Activated naive CD4-positive, alpha-beta T cell treated with anti-CD3 and anti-CD28 coated beads, Interleukin-2, amount 50 U/mL, for 24 hours (primary cell): Measurements from ENCODE around the gene SMPD3.

Source experiments
- H3K27ac Mint-ChIP-seq: one replicate; pipeline ENCODE4 v1.8.0; 2021; ENCODE audit warnings: mild to moderate bottlenecking, mixed read lengths
- H3K27me3 Mint-ChIP-seq: one replicate; pipeline ENCODE4 v1.8.0; 2021; ENCODE audit warnings: mixed read lengths
- H3K36me3 Mint-ChIP-seq: one replicate; pipeline ENCODE4 v1.8.0; 2021; ENCODE audit warnings: mixed read lengths
- H3K4me1 Mint-ChIP-seq: one replicate; pipeline ENCODE4 v1.8.0; 2021; ENCODE audit warnings: mixed read lengths
- H3K4me3 Mint-ChIP-seq: one replicate; pipeline ENCODE4 v1.8.0; 2021; ENCODE audit warnings: mild to moderate bottlenecking, mixed read lengths
- H3K9me3 Mint-ChIP-seq: one replicate; pipeline ENCODE4 v1.8.0; 2021; ENCODE audit warnings: mixed read lengths

The SMPD3 gene

DNA sequence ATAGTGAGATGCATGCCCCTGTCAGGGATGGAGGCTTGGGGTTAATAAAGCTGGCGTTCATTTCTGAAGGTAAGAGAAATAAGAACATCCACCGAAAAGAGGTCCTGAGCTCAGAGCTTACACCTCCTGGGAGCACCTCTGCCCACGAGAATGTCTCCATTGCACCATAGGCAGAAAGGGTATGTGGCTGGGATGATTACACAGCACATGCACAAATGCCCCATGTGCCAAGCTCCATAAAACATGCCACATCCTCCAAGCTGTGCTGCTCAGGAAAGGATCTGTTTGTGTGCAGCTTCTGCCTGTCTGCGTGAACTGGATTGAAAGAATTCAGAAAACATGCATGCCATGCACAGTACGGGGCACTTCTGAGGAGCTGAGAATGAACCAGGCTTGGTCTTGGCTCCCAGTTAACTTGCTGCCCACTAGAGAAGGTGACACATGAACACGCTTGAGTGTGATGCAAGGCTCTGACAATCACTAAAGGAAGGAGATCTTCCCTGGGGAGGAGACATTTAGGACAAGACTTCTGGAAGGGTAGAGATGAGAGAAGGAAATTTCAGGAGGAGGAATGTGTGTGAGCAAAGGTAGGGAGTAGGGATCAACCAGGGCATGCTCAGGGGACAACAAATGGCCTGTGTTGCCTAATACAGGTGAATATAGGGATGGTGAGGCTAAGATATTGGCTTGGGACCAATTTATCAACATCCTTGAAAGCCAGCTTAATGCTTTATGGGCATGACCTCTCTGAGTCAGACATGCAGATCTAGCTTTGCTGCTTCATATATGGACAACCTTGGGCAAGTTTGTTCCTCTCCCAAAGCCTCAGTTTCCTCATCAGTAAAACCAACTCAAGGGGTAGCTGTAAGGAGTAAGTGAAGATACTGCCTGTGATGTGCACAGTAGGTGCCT is 32.0 kb upstream of the SMPD3 start:
- Mint-ChIP-seq H3K36me3 (no peaks in the 10 kb centered on the region), H3K27me3 (no peaks in the 10 kb centered on the region), H3K4me1 (no peaks in the 10 kb centered on the region)

DNA sequence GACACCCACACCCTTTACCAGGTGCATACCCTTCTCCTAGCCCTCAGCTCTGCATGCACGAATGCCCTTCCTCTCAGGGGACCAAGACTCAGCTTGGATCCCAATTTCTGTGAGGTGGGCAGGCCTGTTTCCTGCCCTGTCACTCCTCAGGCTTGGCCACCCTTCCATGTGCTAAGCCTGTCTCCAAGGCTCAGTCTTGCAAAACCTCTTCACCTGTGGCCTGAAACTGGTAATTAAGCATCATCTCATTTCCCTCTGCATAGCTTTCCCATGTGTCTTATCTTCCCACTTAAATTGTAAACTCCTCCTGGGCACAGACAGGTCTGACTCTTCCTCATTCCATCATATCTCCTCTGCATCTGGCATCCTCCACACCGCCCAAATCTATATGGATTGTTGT is 31.0 kb upstream of the SMPD3 start:
- Mint-ChIP-seq H3K27ac (no peak overlapping the region), H3K9me3 (no peaks in the 10 kb centered on the region), H3K36me3 (no peaks in the 10 kb centered on the region), H3K4me3 (no peak overlapping the region), H3K27me3 (no peaks in the 10 kb centered on the region), H3K4me1 (no peaks in the 10 kb centered on the region)

More for the DNA sequence above, 32.0 kb upstream of the SMPD3 start:
- Mint-ChIP-seq H3K9me3 (no peaks in the 10 kb centered on the region), H3K27ac (no peak overlapping the region), H3K4me3 (no peak overlapping the region)

DNA sequence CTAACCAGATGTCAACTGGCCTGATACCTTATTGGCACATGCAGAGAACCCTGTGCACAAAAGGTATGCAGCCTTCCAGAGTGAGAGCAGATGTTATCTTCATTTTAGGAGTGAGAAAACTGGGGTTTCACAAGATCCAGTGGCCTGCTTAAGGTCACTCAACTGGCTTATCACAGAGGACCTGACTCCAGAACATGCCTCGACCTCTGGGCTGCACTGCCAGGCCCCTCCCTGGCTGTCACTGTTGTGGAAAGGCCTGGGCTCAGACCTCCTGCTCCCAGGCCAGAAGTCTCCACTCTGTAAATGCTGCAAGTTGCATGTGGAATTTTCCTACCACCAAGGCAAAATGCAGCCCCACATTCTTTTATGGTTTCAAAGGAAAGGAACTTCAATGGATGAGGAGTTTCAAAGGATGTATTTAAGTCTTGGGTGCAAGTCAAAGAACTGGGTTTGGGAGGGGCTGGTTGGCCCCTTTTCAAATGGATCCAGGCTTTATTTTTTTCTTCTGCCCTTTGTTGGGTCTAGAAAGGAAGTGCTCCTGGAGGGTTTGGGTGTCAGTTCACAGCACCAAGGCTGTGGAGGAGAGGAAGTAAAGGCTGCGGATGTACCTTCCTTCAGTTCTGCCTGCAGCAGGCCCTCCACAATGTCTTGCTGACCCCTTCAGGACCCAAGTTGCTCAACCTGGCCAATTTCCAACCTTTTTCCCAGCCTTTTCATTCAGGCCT is 30.4 kb upstream of the SMPD3 start:
- H3K4me3 Mint-ChIP-seq: no peak overlapping the region
- no peaks in the 10 kb centered on the region for H3K9me3 Mint-ChIP-seq
- H3K27ac Mint-ChIP-seq: no peak overlapping the region
- no peaks in the 10 kb centered on the region for H3K27me3 Mint-ChIP-seq
- no peaks in the 10 kb centered on the region for H3K4me1 Mint-ChIP-seq
- no peaks in the 10 kb centered on the region for H3K36me3 Mint-ChIP-seq

DNA sequence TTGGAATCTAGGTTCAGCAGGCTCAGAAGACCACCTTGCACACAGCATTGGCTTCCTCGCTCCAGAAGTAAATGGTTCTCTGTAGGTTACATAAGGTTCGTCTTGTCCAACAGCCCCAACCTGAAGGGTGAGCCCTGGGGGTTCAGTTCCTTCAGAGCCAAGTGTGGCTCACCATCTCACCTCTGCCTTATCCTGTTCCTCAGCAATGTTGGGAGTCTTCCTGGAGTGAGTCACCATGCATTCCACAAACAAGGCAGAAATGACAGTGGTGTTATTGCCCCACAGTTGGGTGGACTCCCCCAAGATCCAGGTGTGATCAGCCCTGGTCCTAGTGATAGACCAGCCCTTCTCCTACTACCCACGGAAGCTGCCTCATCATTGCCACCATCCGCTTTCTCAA is 26.8 kb upstream of the SMPD3 start:
- H3K27ac Mint-ChIP-seq: no peak overlapping the region
- H3K36me3 Mint-ChIP-seq: no peaks in the 10 kb centered on the region
- no peaks in the 10 kb centered on the region for H3K9me3 Mint-ChIP-seq
- H3K4me1 Mint-ChIP-seq: peaks cover 13% of the 10 kb centered on the region
- H3K4me3 Mint-ChIP-seq: no peak overlapping the region
- H3K27me3 Mint-ChIP-seq: no peaks in the 10 kb centered on the region

DNA sequence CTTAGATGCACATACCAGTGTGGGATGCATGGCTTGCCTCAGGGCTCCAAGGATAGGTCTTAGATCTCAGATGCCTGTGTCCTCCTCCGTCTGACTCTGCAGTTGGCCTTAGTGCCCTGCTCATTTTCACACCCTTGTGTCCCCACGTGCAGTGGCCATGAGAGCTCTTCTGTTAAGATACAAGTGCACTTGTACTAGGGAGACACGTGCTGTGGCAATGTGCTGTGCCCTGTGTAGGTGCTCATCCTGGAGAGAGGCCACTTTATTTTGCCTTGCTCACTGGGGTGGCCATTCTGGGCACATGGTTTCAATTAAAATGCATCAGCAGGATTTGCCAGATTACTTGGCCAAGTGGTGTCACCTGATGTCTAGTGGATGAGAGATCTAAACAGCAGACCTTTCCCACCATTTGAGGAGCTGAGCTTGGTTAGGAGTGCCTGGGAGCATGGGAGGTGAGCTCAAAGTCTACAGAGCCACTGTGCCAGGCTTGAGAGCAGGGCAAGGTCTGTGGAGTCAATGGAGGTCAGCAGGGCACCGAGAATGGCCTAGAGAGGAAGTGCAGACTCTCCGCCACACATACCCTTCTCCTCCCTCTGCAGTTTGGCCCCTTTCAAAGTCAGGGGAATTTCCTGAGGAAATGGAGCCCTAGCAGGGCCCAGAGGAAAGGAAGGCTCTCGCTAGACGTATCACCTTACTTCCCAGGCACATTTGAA is 25.2 kb upstream of the SMPD3 start:
- H3K36me3 Mint-ChIP-seq: no peaks in the 10 kb centered on the region
- H3K9me3 Mint-ChIP-seq: no peaks in the 10 kb centered on the region
- H3K4me3 Mint-ChIP-seq: no peak overlapping the region
- peaks cover 29% of the 10 kb centered on the region for H3K4me1 Mint-ChIP-seq
- no peaks in the 10 kb centered on the region for H3K27me3 Mint-ChIP-seq
- H3K27ac Mint-ChIP-seq: no peak overlapping the region

DNA sequence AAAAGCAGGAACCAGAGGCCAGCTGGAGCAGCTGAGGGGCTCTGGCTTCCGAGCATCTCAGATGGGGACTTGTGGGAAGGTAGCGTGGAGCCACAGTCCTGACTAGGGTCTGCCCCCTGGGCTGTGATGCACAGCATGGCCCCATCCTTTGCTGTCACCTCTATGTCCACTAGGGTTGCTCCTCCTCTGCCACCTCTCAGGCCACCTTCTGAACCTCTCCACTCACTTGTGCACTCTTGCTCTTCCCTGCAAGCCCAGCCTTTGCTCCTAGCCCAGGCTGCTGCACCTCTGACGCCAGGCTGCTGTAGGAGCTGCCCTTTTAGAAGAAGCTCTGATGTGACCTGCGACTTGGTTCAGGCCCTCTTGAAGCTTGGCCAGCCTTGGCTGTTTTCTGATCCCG is 24.3 kb upstream of the SMPD3 start:
- H3K27me3 Mint-ChIP-seq: no peaks in the 10 kb centered on the region
- peaks cover 38% of the 10 kb centered on the region for H3K4me1 Mint-ChIP-seq
- H3K36me3 Mint-ChIP-seq: no peaks in the 10 kb centered on the region
- H3K9me3 Mint-ChIP-seq: no peaks in the 10 kb centered on the region
- H3K4me3 Mint-ChIP-seq: no peak overlapping the region
- no peak overlapping the region for H3K27ac Mint-ChIP-seq

DNA sequence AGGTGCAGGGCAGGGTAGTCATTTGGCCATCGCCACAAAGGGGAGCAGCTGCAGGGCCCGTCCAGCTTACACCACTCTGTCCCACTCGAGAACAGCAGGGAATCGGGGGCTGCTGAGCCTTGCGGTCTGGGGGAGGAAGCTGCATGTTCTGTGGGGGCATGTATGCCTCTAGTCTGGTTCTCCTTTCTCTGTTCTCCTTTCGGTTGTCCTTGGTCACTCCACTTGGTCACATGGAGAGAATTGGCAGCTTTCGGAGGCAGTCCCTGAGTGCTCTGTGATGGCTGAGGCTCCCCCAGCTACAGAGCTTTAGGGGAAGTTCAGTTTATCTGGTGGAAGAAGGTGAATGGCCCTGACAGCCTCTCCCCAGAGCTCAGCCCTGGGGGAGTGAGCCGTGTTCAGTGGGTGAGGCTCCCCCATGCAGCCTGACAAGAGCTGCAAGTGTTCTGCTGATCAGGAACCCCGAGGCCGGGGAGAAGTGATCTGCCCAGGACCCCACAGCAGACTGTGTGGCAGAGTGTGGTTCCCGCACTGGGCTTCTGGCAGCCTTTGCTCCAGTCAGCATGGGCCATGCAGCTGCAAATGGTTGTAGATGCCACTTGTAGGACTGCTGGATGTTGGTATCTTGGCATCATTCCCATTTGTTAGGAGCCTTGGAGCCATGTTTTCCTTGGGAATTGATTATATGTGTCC is 22.3 kb upstream of the SMPD3 start:
- Mint-ChIP-seq H3K27ac (peak overlapping the region; percentile 96), H3K4me1 (peaks cover 49% of the 10 kb centered on the region), H3K4me3 (peak overlapping the region; percentile 89), H3K36me3 (no peaks in the 10 kb centered on the region), H3K27me3 (no peaks in the 10 kb centered on the region), H3K9me3 (no peaks in the 10 kb centered on the region)

- peaks cover 49% of the 10 kb centered on the region for H3K4me1 Mint-ChIP-seq
- H3K4me3 Mint-ChIP-seq: peak overlapping the region; percentile 89
- no peaks in the 10 kb centered on the region for H3K36me3 Mint-ChIP-seq
- H3K27me3 Mint-ChIP-seq: no peaks in the 10 kb centered on the region
- H3K9me3 Mint-ChIP-seq: no peaks in the 10 kb centered on the region
- H3K27ac Mint-ChIP-seq: peak overlapping the region; percentile 96
These were observed 21.6 kb upstream of the SMPD3 start for GRCh38 chr16:68469796-68470460.

DNA sequence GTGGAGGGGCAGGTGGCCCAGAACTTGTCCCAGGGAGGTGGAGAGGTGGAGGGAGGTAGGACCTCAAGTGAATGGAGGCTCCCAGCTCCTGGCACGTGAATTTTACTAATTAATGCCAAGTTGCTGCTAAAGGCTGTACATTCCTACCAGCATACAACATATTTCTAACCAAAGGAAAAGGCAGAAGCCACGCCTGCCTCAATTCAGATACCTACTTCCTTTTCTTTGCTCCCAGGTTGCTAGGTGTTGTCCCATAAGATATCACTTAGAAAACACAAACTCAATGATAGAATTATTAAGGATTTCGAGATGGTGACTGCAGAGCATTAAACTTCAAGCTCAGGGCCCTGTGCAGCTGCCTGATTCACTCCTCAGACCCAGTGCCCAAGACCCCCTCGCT is 20.5 kb upstream of the SMPD3 start:
- Mint-ChIP-seq H3K4me3 (no peak overlapping the region), H3K27me3 (no peaks in the 10 kb centered on the region), H3K4me1 (peaks cover 49% of the 10 kb centered on the region), H3K27ac (no peak overlapping the region), H3K36me3 (peaks cover 3% of the 10 kb centered on the region), H3K9me3 (no peaks in the 10 kb centered on the region)

DNA sequence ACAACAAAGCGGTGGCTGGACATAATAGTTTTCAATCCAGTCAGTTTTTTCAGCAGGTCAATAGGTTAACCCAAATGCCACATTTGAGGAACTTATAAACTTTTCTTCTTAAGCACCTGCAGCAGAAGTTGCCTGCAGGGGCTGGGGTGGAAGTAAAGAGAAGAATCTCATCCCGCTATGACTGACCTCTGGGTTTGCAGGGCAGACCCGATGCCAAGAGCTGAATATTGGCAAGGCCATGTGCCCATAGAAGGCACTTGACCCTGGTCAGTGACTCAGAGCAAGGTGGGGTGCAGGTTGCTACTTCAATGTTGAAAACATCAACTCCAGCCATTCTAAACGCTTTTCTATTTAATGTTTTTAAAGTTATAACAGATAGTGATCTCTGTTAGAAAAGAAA is 17.9 kb upstream of the SMPD3 start:
- Mint-ChIP-seq H3K4me1 (peaks cover 46% of the 10 kb centered on the region), H3K27ac (no peak overlapping the region), H3K36me3 (peaks cover 6% of the 10 kb centered on the region), H3K9me3 (no peaks in the 10 kb centered on the region), H3K27me3 (no peaks in the 10 kb centered on the region), H3K4me3 (no peak overlapping the region)

DNA sequence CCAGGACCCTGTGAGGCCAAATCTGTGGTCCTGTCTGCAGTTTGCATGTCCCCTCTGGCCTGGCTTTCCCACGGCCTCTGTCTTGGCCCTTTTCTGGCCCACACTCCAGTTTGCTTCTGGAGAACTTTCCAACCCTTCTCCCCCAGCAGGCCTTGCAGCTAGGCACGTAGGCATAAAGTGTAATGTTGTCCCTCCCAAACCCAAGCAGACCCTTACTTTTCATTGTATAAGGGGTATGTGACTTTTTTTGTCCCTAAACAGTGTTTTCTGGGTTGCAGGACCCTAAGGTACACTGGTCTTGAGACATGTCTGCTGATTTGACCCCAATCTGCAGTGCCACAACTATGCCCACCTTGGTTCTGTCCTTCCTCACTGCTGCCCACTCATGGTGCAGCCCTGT is 15.6 kb upstream of the SMPD3 start:
- no peaks in the 10 kb centered on the region for H3K27me3 Mint-ChIP-seq
- no peak overlapping the region for H3K4me3 Mint-ChIP-seq
- peaks cover 24% of the 10 kb centered on the region for H3K4me1 Mint-ChIP-seq
- H3K9me3 Mint-ChIP-seq: no peaks in the 10 kb centered on the region
- peaks cover 6% of the 10 kb centered on the region for H3K36me3 Mint-ChIP-seq
- no peak overlapping the region for H3K27ac Mint-ChIP-seq

DNA sequence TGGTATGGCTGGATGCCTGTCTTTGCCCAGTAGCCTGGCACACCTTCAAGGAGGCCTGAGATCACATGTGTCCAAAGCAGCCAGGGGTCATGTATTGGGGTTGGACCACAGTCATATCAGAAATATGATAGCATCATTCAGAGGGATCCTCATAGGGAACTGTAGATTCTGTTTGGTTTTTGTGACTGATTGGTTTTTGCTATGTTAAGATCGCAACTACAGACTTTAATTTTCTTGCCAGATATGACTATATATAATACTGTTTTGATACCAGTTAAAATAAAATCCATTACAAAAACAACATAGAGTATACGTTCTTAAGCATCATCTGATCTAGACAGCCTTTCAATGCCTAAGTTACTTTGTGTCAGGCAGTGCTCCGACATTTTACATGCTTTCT is 11.8 kb upstream of the SMPD3 start:
- H3K36me3 Mint-ChIP-seq: peaks cover 6% of the 10 kb centered on the region
- H3K27ac Mint-ChIP-seq: no peak overlapping the region
- H3K4me1 Mint-ChIP-seq: no peaks in the 10 kb centered on the region
- H3K4me3 Mint-ChIP-seq: no peak overlapping the region
- H3K27me3 Mint-ChIP-seq: no peaks in the 10 kb centered on the region
- H3K9me3 Mint-ChIP-seq: no peaks in the 10 kb centered on the region

DNA sequence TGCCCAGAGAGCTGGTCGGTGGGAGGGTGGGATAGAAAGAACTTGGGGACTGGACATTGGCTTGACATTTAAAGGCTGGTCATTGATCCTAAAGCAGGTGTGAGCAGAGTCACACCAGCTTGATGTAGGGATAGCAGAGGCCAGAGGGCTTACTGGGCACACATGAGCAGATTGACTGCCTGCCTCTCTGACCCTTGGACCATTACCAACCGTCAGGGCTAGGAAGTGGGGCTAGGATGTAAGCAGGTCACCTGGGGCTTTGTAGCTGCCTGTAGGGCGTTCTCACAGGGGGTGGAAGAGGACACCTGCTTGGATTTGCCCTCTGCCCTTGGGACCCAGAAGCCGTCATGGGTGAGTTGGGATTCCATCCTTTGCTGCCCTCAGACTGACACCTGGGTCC is 11.1 kb upstream of the SMPD3 start:
- no peaks in the 10 kb centered on the region for H3K27me3 Mint-ChIP-seq
- peaks cover 6% of the 10 kb centered on the region for H3K36me3 Mint-ChIP-seq
- H3K4me1 Mint-ChIP-seq: no peaks in the 10 kb centered on the region
- H3K9me3 Mint-ChIP-seq: no peaks in the 10 kb centered on the region
- no peak overlapping the region for H3K27ac Mint-ChIP-seq
- no peak overlapping the region for H3K4me3 Mint-ChIP-seq

DNA sequence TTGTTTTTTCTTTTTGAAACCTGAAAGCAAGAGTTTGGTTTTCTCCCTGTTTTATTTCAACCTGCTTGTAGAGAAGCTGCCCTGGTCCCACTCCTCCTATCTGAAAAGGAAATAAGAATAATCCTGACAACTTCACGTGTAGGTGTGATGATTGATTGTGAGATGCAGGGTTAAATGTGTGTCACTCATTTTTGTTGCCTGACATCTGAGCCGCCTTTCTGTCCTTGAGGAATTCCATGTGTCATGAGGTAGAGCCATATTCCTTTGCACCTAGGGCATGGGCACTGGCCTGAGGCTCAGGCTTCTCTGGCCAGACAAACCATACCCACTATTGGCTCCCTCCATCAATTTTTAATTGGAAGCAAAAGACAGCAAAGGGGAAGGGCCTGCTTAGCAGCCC is 10.2 kb upstream of the SMPD3 start:
- no peaks in the 10 kb centered on the region for H3K36me3 Mint-ChIP-seq
- H3K9me3 Mint-ChIP-seq: no peaks in the 10 kb centered on the region
- H3K4me1 Mint-ChIP-seq: no peaks in the 10 kb centered on the region
- H3K27me3 Mint-ChIP-seq: no peaks in the 10 kb centered on the region
- H3K4me3 Mint-ChIP-seq: no peak overlapping the region
- no peak overlapping the region for H3K27ac Mint-ChIP-seq

DNA sequence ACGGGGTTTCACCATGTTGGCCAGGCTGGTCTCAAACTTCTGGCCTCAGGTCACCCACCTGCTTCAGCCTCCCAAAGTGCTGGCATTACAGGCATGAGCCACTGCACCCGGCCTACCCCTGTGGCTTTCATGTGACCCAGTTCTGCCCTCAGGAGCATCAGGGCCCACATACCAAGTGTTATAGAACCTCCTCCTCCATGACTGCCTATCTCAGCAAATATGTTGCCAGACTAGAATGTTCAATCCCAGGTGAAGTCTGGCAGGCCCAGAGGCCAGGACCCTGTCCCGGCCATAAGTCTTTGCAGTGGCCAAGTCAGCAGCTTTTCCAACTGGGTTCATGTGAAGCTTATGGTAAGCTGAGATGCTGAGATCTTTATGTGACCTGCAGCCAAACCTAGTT is 9.8 kb upstream of the SMPD3 start:
- Mint-ChIP-seq H3K4me1 (no peaks in the 10 kb centered on the region), H3K4me3 (no peak overlapping the region), H3K27me3 (no peaks in the 10 kb centered on the region)

More for the DNA sequence above, 9.8 kb upstream of the SMPD3 start:
- H3K27ac Mint-ChIP-seq: no peak overlapping the region
- H3K36me3 Mint-ChIP-seq: no peaks in the 10 kb centered on the region
- H3K9me3 Mint-ChIP-seq: no peaks in the 10 kb centered on the region
